HG03095 (cell line): ENCODE results near the gene SLC6A6.

Source experiments
- ATAC-seq: cut with Tn5 transposase; IDR thresholded peaks from one replicate; pipeline ENCODE4 v1.9.1; 2021; ENCODE audit warnings: moderate library complexity; ENCODE audit not compliant: unreplicated experiment

Gene SLC6A6

DNA sequence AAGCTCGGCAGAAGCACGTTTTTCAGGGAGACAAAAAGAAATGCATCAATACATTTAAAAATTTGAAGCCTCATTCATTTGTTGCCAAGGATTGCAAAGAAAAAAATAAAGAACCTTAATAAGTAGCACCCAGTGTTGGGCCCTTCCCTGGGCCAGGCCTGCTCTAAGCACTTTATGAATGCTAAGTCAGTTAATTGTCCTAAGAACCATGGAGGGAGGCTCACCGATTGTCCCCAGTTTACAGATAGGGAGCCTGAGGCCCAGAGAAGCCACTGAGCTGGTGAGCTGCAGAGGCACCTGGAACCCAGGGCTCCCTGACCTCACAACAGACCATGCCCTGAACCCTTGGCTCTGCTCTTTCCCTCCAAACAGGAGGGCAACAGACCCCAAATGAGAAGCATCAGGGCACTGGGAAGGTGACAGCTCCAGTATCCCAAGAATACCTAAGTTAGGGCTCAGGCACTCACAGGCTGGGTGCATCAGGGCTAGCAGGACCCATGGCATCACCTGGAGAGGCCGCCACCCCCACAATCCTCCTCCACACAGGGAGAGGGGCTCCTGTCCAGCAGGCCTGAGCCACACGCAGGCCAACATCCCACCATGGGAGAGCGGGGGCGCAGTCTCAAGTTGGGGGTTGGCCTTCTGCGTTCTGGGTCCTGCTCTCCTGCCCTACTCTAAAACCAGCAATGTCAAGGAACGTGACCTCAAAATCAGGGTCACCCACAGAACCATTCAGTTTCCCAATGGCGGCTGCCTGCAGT, 133.8 kb downstream of the SLC6A6 start:
- ATAC-seq, result no peak

DNA sequence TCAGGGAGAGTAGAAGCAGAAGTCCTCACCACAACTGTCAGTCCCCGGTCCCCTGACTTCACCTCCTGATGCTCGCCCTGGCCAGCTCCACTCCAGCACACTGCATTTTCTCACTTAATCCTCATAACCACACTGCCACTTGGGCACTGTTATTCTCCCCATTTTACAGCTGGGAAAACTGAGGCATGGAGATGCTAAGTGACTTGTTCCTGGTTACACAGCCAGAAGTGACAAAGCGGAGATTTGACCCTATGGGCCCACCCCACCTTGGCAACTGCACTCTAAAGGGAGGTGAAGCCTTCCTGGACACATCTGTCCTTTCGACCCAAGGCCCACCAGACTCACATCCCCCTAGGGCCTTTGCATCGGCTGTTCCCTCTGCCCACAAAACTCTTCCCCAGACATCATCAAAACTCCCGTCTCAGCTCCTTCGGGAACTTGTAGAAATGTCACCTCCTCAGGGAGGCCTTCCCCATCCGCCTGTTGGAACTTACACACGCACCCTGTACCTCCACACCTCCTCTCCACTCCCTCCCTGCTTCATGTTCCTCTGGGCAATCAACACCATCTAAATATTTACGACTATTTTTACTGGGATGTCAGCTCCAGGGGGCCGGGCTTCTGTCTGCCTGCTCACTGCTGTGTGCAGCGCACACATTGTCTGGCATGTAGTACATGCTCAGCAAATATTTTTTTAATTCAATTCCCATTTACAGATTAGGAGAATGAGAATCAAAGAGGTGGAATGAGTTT, 134.6 kb downstream of the SLC6A6 start:
- ATAC-seq, result no peak

- no peak for ATAC-seq
These were observed 135.4 kb downstream of the SLC6A6 start for GRCh38 chr3:14537590-14538450.

GRCh38 chr3:14538451-14539088, 136.2 kb downstream of the SLC6A6 start:
- no peak for ATAC-seq
